AG04450 (cell line): ENCODE results near the gene CARS2. TPM values are rescaled to one million over a fixed set of nuclear protein-coding genes. Genes with fewer than 3 reads are reported as not detected.

Experiments used
- CTCF ChIA-PET: fragments of 300-600, 350-600 bp; formaldehyde crosslinking; extraction: SDS; loops from one replicate; lab custom pipeline; 2022; ENCODE audit warnings: antibody characterized with exemption, inconsistent platforms; lab: Charles Lee
- POLR2A ChIA-PET: fragments of 350-600 bp; formaldehyde crosslinking; extraction: SDS; loops from one replicate; lab custom pipeline; 2021; ENCODE audit warnings: antibody characterized with exemption, inconsistent platforms; lab: Yijun Ruan, JAX
- DNase-seq: peaks from one replicate; pipeline ENCODE4 v3.0.0-alpha.2; 2011; ENCODE audit warnings: low read depth, low spot score
- H3K27ac ChIP-seq: one replicate; pipeline ENCODE4 v1.5.1; 2012; ENCODE audit warnings: low read depth, low read length, control low read depth
- H3K27me3 ChIP-seq: one replicate; pipeline ENCODE4 v1.6.0; 2012; ENCODE audit warnings: low read length; ENCODE audit not compliant: control insufficient read depth, insufficient read depth
- H3K4me3 ChIP-seq: 2 replicates; pipeline ENCODE4 v1.5.1; 2011; ENCODE audit warnings: mild to moderate bottlenecking, low read depth, low read length, control low read depth
- H3K9me3 ChIP-seq: 2 replicates; pipeline ENCODE4 v1.5.1; 2012; ENCODE audit warnings: low read length; ENCODE audit not compliant: control insufficient read depth, insufficient read depth
- polyA minus RNA-seq: library from RNA; depleted of rRNA, polyadenylated mRNA; stranded (reverse); fragments of >200 nt; gene quantifications from 2 replicates; pipeline ENCODE4 v1.2.3, GENCODE V29; 2011; rRNA and poly(A)+ RNA removed
- polyA plus RNA-seq: library from polyadenylated mRNA; depleted of rRNA; stranded (reverse); fragments of >200 nt; gene quantifications from 2 replicates; pipeline ENCODE4 v1.2.3, GENCODE V29; 2011; rRNA removed
- TF ChIP-seq, protein P1 (sequence below): IDR thresholded peaks from 2 replicates; pipeline ENCODE4 v1.5.1; 2011; ENCODE audit warnings: low read depth, low read length, control low read depth, inconsistent platforms

Gene CARS2
- polyA plus RNA-seq (49.7 and 51.5 TPM in 2 replicates), polyA minus RNA-seq (34.9 and 36.5 TPM in 2 replicates)

DNA sequence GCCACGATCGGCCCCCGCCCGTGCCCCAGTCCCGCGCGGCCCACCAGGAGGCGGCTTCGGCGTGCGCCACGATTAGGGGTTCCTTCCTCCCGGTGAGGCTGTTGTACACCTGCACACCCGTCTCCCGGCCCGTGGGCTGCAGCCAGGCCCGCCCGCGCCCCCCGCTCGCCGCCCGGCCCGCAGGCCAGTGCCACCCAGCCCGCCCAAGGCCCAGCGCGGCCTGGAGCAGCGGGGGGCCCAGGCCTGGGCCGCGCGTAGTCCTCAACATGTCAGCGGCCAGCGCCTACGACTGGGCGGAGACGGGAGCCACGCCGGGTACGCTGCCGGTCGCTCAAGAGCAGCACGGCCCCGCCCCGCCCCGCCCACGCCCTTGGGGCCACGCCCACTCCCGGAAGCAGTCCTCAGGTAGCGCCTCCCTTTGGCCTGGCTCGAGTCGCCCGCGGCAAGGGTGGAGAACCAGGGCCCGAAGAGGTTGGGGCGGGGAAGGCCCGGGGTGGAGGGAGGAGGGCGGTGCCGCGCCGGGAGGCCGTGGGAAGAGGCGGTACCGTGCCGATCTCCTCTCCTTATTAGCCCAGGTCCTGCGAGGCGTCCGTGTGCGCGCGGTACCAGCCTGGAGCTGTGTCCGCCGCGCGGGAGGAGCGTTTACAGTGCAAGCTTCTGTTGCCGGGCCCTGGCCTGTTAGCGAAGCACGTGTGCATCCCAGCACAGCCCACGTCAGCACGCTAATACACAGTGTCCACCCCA lies at the start of gene CARS2:
CARS2 (minus strand) TSS at position 291 of the 744 bp plus-strand sequence; CDS start at position 268, 23 bp downstream.
- POLR2A ChIA-PET = interaction anchor here (0.6 to 1.8 kb wide), 3 partner anchors 9 to 96 kb away, joined by 3 to 17 read pairs (median 3); no protein-coding TSS in a partner anchor
- CTCF ChIA-PET = no interaction called here

GRCh38 chr13:110748271-110748670 lies 42.4 kb upstream of the CARS2 start:
- POLR2A ChIA-PET = no interaction called here
- CTCF ChIA-PET = no interaction called here

More for the DNA sequence above, at the start of gene CARS2:
- TF ChIP-seq, protein P1, sequence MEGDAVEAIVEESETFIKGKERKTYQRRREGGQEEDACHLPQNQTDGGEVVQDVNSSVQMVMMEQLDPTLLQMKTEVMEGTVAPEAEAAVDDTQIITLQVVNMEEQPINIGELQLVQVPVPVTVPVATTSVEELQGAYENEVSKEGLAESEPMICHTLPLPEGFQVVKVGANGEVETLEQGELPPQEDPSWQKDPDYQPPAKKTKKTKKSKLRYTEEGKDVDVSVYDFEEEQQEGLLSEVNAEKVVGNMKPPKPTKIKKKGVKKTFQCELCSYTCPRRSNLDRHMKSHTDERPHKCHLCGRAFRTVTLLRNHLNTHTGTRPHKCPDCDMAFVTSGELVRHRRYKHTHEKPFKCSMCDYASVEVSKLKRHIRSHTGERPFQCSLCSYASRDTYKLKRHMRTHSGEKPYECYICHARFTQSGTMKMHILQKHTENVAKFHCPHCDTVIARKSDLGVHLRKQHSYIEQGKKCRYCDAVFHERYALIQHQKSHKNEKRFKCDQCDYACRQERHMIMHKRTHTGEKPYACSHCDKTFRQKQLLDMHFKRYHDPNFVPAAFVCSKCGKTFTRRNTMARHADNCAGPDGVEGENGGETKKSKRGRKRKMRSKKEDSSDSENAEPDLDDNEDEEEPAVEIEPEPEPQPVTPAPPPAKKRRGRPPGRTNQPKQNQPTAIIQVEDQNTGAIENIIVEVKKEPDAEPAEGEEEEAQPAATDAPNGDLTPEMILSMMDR = peak; percentile 21; the same call in 1 of the 2 replicates
- peak; percentile 80 for DNase-seq
- H3K27ac ChIP-seq = peak within 1 kb of the TSS; percentile 70
- no peaks in the 10 kb centered on the region for H3K27me3 ChIP-seq
- peak within 1 kb of the TSS; percentile 77 for H3K4me3 ChIP-seq
- H3K9me3 ChIP-seq = no peaks in the 10 kb centered on the region; the same call in 1 of the 2 replicates

GRCh38 chr13:110746438-110746837 lies 40.5 kb upstream of the CARS2 start:
- TF ChIP-seq, protein P1 = no peak
- Histone ChIP-seq H3K27ac (no peak overlapping the region), H3K27me3 (no peaks in the 10 kb centered on the region), H3K4me3 (no peak overlapping the region), H3K9me3 (peaks cover 12% of the 10 kb centered on the region)
- ChIA-PET CTCF (no interaction called here), POLR2A (no interaction called here)
- DNase-seq = no peak

More at GRCh38 chr13:110748271-110748670, 42.4 kb upstream of the CARS2 start:
- H3K4me3 ChIP-seq = no peak overlapping the region
- H3K9me3 ChIP-seq = peaks cover 9% of the 10 kb centered on the region
- DNase-seq = no peak
- H3K27ac ChIP-seq = no peak overlapping the region
- H3K27me3 ChIP-seq = no peaks in the 10 kb centered on the region
- TF ChIP-seq, protein P1 = no peak

DNA sequence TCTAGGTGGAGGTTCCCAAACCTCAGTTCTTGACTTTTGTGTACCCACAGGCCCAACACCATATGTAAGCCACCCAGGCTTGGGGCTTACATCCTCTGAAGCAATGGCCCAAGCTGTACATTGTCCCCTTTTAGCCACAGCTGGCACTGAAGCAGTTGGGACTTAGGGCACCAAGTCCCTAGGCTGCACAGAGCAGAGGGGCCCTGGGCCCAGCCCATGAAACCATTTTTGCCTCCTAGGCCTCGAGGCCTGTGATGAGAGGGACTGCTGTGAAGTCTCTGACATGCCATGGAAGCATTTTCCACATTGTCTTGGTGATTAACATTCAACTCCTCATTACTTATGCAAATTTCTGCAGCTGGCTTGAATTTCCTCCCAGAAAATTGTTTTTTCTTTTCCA lies 37.8 kb upstream of the CARS2 start:
- DNase-seq = no peak
- POLR2A ChIA-PET = no interaction called here
- CTCF ChIA-PET = no interaction called here
- TF ChIP-seq, protein P1 = no peak
- Histone ChIP-seq H3K4me3 (no peak overlapping the region), H3K27me3 (no peaks in the 10 kb centered on the region), H3K27ac (no peak overlapping the region), H3K9me3 (peaks cover 13% of the 10 kb centered on the region)

- CTCF ChIA-PET = no interaction called here
- TF ChIP-seq, protein P1 = no peak
- POLR2A ChIA-PET = no interaction called here
Observed at GRCh38 chr13:110737555-110737954, 31.6 kb upstream of the CARS2 start.

More at GRCh38 chr13:110737555-110737954, 31.6 kb upstream of the CARS2 start:
- H3K27ac ChIP-seq = no peak overlapping the region
- DNase-seq = no peak
- no peaks in the 10 kb centered on the region for H3K27me3 ChIP-seq
- no peak overlapping the region for H3K4me3 ChIP-seq
- H3K9me3 ChIP-seq = peaks cover 7% of the 10 kb centered on the region
